Nephron (organoid): ENCODE measurements around the gene TPD52L3.

Experiments used
- H3K27ac Mint-ChIP-seq, 3 experiments: 2 replicates each; pipeline ENCODE4 v1.8.0; 2020; ENCODE audit warnings: mixed read lengths in 3 of 3, mild to moderate bottlenecking in 2 of 3, moderate library complexity in 1 of 3
- H3K27me3 Mint-ChIP-seq: 2 replicates; pipeline ENCODE4 v1.8.0; 2021; ENCODE audit warnings: low read depth, mild to moderate bottlenecking, moderate library complexity, mixed read lengths
- H3K36me3 Mint-ChIP-seq: 2 replicates; pipeline ENCODE4 v1.8.0; 2020; ENCODE audit warnings: low read depth, mixed read lengths
- H3K4me1 Mint-ChIP-seq: 2 replicates; pipeline ENCODE4 v1.8.0; 2020; ENCODE audit warnings: mixed read lengths
- H3K4me3 Mint-ChIP-seq, 3 experiments: 2 replicates each; pipeline ENCODE4 v1.8.0; 2020; ENCODE audit warnings: mild to moderate bottlenecking in 3 of 3, mixed read lengths in 3 of 3, moderate library complexity in 2 of 3
- H3K9me3 Mint-ChIP-seq: 2 replicates; pipeline ENCODE4 v1.8.0; 2020; ENCODE audit warnings: mixed read lengths
- TF ChIP-seq, protein P1 (sequence below), 3 experiments: fragments of 200-600 bp; sonication (generic); IDR thresholded peaks; one replicate each; pipeline ENCODE4 v1.5.0; 2021; ENCODE audit warnings: antibody characterized with exemption in 3 of 3; ENCODE audit not compliant: unreplicated experiment in 3 of 3

The TPD52L3 gene

DNA sequence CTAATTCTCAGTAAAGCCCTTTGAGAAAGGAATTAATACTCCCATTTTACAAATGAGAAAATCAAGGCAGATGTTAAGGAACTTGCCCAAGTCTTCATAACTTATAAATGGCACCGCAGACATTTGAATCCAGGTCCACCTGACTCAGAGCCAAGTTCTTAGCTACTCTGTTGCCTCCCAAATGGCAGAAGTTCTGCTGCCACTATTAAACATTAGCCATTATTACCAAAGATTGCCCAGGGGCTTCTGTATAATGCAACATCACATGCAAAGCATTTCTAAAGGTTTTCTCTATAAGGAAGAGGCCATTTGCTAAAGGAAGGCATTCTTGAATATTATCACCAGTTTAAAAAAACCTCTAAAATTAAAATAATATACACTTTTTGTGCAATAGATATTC lies 28.3 kb downstream of the TPD52L3 start:
- TF ChIP-seq, protein P1, sequence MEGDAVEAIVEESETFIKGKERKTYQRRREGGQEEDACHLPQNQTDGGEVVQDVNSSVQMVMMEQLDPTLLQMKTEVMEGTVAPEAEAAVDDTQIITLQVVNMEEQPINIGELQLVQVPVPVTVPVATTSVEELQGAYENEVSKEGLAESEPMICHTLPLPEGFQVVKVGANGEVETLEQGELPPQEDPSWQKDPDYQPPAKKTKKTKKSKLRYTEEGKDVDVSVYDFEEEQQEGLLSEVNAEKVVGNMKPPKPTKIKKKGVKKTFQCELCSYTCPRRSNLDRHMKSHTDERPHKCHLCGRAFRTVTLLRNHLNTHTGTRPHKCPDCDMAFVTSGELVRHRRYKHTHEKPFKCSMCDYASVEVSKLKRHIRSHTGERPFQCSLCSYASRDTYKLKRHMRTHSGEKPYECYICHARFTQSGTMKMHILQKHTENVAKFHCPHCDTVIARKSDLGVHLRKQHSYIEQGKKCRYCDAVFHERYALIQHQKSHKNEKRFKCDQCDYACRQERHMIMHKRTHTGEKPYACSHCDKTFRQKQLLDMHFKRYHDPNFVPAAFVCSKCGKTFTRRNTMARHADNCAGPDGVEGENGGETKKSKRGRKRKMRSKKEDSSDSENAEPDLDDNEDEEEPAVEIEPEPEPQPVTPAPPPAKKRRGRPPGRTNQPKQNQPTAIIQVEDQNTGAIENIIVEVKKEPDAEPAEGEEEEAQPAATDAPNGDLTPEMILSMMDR (IDR thresholded peaks at IDR 0.05; ENCODE audit: unreplicated experiment in 3 of 3) = no peak
- H3K4me3 Mint-ChIP-seq = no peak overlapping the region
- H3K36me3 Mint-ChIP-seq = no peaks in the 10 kb centered on the region
- no peaks in the 10 kb centered on the region for H3K9me3 Mint-ChIP-seq
- no peak overlapping the region for H3K27ac Mint-ChIP-seq
- H3K27me3 Mint-ChIP-seq = peaks cover 12% of the 10 kb centered on the region
- no peaks in the 10 kb centered on the region for H3K4me1 Mint-ChIP-seq

DNA sequence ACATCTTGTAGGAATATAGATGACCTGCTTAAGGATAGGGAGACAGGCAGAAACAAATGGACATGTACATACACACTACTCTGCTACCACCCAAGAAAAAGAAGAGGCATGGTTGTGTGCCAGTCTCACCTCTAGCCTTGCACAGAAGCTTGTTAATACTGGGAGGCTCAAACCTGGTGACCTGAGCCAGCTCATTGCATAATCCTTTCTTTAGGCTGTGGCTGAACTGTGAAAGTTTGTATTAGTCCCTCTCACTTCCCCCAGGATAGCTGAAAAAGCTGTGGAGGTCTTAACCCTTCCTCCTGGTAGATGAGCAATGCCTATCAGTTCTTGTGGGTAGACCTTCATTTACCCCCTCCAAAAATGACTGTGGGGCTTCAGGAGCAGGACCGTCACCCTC lies 28.7 kb downstream of the TPD52L3 start:
- Mint-ChIP-seq H3K27ac (no peak overlapping the region), H3K4me3 (no peak overlapping the region), H3K36me3 (no peaks in the 10 kb centered on the region), H3K4me1 (no peaks in the 10 kb centered on the region), H3K27me3 (peaks cover 12% of the 10 kb centered on the region), H3K9me3 (no peaks in the 10 kb centered on the region)
- TF ChIP-seq, protein P1 (IDR thresholded peaks at IDR 0.05; ENCODE audit: unreplicated experiment in 3 of 3) = no peak

DNA sequence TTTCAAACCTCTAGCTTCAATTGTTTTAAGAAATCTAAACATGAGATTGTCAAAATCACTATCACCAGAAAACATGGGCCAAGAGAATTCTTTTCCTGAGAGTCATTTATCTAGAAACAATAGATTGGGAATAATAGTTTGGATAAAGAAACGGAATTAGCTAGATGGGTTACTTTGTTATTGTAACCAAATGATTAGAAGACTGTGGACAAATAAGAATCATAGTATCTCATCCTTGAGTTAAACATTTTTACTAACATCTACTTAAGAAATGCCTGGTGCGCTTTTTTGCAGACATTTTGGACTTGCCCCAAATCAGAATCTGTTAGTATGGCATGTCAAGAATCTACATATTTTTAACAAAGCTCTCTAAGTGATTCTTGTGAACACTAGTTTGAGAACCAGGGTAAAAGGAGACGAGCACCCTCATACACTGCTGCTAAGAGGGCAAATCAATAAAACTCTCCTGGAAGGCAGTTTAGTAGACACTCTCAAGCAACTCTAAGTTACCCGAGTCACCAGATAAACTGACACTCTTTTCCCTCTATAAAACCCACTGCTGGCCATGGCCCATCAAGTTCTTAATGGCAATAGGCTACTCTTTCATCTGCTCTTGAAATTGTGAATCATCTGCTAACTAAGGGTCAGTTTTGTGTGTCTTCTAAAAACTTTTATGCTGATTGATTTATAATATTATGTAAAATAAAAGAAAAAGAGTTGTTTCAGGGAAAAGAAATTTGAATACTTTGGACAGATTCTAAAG lies 39.1 kb downstream of the TPD52L3 start:
- no peaks in the 10 kb centered on the region for H3K27me3 Mint-ChIP-seq
- H3K4me3 Mint-ChIP-seq = no peak overlapping the region
- H3K4me1 Mint-ChIP-seq = no peaks in the 10 kb centered on the region
- TF ChIP-seq, protein P1 (IDR thresholded peaks at IDR 0.05; ENCODE audit: unreplicated experiment in 3 of 3) = no peak
- no peak overlapping the region for H3K27ac Mint-ChIP-seq
- H3K9me3 Mint-ChIP-seq = peaks cover 6% of the 10 kb centered on the region
- H3K36me3 Mint-ChIP-seq = no peaks in the 10 kb centered on the region

DNA sequence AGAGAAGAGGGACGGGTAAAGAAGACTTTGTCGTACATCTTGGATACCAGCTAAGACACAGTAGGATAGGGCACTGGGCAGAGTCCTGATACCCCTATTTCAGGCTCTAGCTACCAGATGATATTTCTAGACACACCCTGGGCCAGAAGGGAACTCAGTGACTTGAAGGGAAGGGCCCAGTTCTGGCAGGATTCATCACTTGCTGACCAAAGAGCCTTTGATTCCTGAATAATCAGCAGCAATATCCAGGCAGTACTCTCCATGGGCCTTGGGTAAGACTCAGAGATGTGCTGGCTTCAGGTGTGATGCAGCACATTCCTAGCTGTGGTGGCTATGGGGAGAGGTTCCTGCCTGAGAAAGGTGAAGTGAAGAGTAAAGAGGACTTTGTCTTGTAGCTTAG lies 40.7 kb downstream of the TPD52L3 start:
- Mint-ChIP-seq H3K27ac (no peak overlapping the region), H3K36me3 (no peaks in the 10 kb centered on the region), H3K4me1 (no peaks in the 10 kb centered on the region), H3K9me3 (peaks cover 10% of the 10 kb centered on the region), H3K4me3 (no peak overlapping the region), H3K27me3 (no peaks in the 10 kb centered on the region)
- TF ChIP-seq, protein P1 (IDR thresholded peaks at IDR 0.05; ENCODE audit: unreplicated experiment in 3 of 3) = no peak
